Choroid plexus epithelial cell (primary cell): ENCODE data around the gene SPTBN4.
"Not testable (repeated sequence)": the region's sequence is repeated elsewhere in the genome, so short reads cannot be mapped to it uniquely, and the experiment has no call there.

Experiments used
- DNase-seq: peaks from one replicate; pipeline ENCODE4 v3.0.0-alpha.2; 2010; ENCODE audit warnings: low read depth
- H3K4me3 ChIP-seq: 2 replicates; pipeline ENCODE4 v1.5.1; 2011; ENCODE audit warnings: low read depth, mild to moderate bottlenecking, control low read depth, low read length, moderate library complexity
- CTCF ChIP-seq: conservative IDR thresholded peaks from 2 replicates; pipeline ENCODE4 v1.5.1; 2011; ENCODE audit warnings: low read depth, mild to moderate bottlenecking, control low read depth, inconsistent platforms, low read length, moderate library complexity

Gene SPTBN4

GRCh38 chr19:40533508-40533907 is 66.7 kb downstream of the SPTBN4 start:
- no peak overlapping the region for H3K4me3 ChIP-seq
- DNase-seq = peak; percentile 9
- peak; percentile 52 for TF ChIP-seq CTCF

- DNase-seq = no peak
- TF ChIP-seq CTCF = no peak
- no peak overlapping the region for H3K4me3 ChIP-seq
Observed at GRCh38 chr19:40534148-40534547, 67.3 kb downstream of the SPTBN4 start.

- H3K4me3 ChIP-seq = no peak overlapping the region
- no peak for DNase-seq
- peak; percentile 11 for TF ChIP-seq CTCF
Observed at GRCh38 chr19:40539070-40539469, 72.3 kb downstream of the SPTBN4 start.

- TF ChIP-seq CTCF = peak; percentile 14
- H3K4me3 ChIP-seq = no peak overlapping the region
- peak; percentile 67 for DNase-seq
Observed at GRCh38 chr19:40542202-40542859, 75.5 kb downstream of the SPTBN4 start.

- TF ChIP-seq CTCF = no peak
- DNase-seq = no peak
- no peak overlapping the region for H3K4me3 ChIP-seq
Observed at GRCh38 chr19:40543029-40543597, 76.3 kb downstream of the SPTBN4 start.

GRCh38 chr19:40546153-40546841 is 79.5 kb downstream of the SPTBN4 start:
- DNase-seq, H3K4me3 ChIP-seq: not testable (repeated sequence)

GRCh38 chr19:40547190-40547589 is 80.4 kb downstream of the SPTBN4 start:
- H3K4me3 ChIP-seq, DNase-seq: not testable (repeated sequence)

- no peak for TF ChIP-seq CTCF
- no peak for DNase-seq
- no peak overlapping the region for H3K4me3 ChIP-seq
Observed at GRCh38 chr19:40547836-40548235, 81.0 kb downstream of the SPTBN4 start.
